ENCODE measurements around the gene IQSEC2.

DNA sequence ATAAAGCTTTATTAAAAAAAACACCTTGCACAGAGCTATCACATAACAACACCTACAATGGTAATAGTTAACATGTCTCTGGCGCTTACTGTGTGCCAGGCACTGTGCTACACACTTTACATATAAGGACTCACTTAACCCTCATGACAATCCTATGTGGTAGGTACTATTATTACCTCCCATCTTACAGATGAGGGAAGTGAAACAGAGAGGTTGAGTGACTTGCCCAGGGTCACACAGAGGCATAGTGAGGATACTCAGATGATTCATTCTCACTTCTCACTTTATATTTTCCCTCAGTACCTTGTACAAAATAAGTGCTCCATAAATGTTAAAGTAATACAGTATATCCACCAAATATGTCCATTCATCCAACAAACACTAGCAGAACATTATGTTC lies 43.4 kb upstream of the IQSEC2 start:
- TF ChIP-seq, protein P1, sequence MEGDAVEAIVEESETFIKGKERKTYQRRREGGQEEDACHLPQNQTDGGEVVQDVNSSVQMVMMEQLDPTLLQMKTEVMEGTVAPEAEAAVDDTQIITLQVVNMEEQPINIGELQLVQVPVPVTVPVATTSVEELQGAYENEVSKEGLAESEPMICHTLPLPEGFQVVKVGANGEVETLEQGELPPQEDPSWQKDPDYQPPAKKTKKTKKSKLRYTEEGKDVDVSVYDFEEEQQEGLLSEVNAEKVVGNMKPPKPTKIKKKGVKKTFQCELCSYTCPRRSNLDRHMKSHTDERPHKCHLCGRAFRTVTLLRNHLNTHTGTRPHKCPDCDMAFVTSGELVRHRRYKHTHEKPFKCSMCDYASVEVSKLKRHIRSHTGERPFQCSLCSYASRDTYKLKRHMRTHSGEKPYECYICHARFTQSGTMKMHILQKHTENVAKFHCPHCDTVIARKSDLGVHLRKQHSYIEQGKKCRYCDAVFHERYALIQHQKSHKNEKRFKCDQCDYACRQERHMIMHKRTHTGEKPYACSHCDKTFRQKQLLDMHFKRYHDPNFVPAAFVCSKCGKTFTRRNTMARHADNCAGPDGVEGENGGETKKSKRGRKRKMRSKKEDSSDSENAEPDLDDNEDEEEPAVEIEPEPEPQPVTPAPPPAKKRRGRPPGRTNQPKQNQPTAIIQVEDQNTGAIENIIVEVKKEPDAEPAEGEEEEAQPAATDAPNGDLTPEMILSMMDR (IDR thresholded peaks at IDR 0.05 in 8 of 11, conservative IDR thresholded peaks at IDR 0.05 in 3 of 11), result no peak
- TF ChIP-seq POLR2A (IDR thresholded peaks at IDR 0.05) (no peak), POLR2AphosphoS5 (IDR thresholded peaks at IDR 0.05) (no peak)
